DMS53 treated with DMSO at 0.1 percent for 48 hours (cell line): ENCODE results near the gene DDB1.

Experiments used
- DNase-seq: peaks from one replicate; lab custom pipeline; 2025; ENCODE audit not compliant: unreplicated experiment; lab: John Stamatoyannopoulos, UW

The DDB1 gene

DNA sequence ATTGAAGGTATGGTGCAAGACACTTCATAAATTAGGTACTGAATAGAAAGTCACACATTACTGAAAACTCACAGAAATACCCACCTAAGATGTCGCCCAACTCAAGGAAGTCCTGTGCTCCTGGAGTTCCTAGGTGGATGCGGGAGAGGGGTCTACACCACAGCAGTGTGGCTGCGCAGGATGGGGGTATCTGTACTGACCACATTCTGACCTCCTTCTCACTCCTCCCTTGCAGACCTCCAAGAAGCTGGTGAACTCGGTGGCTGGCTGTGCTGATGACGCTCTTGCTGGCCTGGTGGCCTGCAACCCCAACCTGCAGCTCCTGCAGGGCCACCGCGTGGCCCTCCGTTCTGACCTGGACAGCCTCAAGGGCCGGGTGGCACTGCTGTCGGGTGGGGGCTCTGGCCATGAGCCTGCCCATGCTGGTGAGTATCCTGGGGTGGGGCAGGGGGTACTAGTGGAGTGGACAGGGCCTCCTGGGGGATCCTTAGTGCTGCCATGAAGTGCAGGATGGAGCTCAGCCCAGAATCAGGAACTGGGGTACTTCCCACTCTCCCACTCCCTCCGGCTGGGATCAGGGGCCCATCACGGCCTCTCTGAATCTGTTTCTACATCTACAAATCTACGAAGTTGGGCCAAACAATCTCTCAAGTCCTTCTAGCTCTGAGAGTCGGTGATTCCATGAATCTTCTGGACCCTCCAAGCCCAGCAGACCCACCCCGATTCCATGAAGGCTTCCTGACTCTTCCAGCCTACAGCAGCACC lies 5.0 kb upstream of the DDB1 start:
- DNase-seq = no peak

DNA sequence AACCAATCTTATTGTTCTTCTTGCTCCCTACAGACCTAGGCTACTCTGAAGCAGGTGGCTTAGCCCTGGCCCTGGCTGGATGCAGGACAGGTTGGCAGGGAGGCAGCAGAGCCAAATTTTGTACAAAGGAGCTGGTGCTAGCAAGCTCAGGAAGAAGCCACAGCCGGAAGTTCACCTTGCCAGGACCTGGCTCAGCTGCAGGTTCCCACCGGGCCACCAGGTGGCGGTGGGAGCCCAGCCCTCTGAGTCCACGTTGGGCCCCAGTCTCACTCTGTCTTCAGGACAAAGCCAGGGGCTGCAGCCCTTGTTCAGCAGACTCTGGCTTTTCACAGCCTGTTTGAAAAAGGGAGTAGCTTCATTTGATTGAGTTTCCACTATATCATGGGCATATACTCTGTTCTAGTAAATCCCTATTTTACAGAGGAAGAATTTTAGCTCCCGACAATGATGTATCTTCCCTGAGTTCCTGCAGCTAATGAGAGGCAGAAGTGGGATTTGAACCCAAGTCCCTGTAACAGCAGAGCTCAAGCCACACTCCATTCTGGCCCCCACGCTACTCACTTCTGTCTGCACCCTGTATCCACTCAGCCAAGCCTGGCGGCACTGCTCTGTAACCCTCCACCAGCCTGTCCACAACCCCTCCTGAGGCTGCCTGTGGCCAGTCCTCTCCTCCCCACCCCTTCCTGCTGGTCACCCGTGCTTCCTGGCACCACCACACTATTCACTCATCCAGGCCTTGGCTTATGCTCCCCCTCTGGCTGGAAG lies 3.4 kb upstream of the DDB1 start:
- peak; percentile 78 for DNase-seq

DNA sequence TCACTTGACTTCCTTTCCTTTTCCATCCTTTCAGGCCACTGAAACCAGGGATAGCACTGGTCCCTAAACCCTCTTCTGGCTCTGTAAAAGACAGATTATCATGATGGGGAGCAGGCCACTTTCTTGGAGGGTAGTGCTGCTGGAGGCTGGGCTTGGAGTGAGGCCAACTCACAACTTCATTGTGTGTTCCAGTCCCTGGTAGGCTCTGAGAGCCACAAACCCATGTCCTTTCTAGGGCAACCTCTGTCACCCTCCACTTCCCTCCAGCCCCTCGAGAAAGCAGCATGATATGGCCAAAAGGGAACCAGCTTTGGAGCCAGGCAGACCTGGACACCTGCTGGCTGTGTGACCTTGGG lies 2.4 kb upstream of the DDB1 start:
- DNase-seq = no peak

GRCh38 chr11:61334434-61335354 lies 1.8 kb upstream of the DDB1 start:
- DNase-seq = no peak

- DNase-seq = no peak
These were observed 887 bp upstream of the DDB1 start for GRCh38 chr11:61333550-61334433.

- no peak for DNase-seq
These were observed 566 bp downstream of the DDB1 start for GRCh38 chr11:61332281-61332796.

GRCh38 chr11:61331651-61332050 lies 1.3 kb downstream of the DDB1 start:
- DNase-seq = no peak

DNA sequence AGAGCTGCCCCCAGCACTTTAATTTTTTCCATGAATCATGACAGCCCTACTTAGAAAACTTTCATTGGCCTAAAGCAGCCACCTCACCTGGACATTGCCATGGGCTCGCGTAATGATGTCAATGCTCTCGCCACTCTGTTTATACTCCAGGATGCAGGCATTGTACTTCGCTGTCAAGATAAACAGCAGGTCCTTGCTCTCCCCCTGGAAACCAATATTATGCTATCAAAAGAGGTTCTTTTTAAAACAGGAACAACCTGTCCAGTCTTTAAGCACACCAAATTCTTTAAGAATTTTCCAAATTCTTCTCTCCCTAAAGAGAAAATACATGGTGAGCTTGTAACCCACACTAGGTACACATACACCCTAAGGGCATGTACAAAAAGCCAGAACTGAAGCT lies 3.0 kb downstream of the DDB1 start:
- no peak for DNase-seq

DNA sequence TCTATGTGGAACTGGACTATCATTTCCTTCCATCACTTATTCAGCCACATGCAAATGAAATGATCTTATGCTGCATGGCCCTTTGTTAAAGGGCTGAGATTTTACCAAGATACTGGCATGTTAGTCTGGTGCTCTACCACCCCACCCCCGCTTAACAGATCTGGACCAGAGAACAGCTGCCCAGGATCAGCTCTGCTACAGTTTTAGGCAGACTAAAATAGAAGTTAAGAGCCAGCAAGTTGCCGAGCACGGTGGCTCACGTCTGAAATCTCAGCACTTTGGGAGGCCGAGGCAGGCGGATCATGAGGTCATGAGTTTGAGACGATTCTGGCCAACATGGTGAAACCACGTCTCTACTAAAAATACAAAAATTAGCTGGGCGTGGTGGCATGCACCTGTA lies 4.6 kb downstream of the DDB1 start:
- no peak for DNase-seq

GRCh38 chr11:61327669-61328071 lies 5.2 kb downstream of the DDB1 start:
- DNase-seq = no peak

DNA sequence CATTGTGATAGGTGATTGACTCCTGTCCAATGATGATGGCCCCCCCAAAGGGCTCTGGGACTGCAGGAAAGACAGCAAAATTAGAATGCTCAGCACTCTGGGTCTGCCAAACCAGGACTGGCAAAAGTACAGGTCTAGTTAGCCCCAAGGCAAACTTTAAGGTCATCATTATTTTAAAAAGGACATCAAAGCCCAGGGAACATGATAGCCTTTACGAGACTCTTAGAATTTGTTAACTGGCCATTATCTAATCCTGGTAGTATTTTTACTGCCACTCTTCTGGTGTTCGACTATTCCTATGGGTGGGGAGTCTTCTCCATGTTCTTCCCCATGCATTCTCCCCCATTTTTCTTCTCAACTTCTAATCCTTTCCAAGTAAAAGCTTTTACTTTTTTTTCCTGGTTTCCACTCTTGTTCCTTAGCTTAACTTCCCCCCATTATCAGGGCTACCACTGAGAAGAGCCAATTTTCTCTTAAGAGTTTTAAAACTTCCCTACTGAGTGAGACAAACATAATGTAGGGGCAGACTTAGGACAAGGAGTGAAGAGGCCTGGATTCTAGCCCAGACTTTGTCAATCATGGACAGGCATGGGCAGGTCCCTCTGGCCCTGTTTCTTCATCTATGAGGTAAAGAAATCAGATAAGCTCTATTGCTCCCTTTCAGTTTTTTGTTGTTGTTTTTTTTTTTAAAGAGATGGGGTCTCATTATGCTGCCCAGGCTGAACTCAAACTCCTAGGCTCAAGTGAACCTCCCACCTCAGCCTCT lies 7.1 kb downstream of the DDB1 start:
- no peak for DNase-seq

DNA sequence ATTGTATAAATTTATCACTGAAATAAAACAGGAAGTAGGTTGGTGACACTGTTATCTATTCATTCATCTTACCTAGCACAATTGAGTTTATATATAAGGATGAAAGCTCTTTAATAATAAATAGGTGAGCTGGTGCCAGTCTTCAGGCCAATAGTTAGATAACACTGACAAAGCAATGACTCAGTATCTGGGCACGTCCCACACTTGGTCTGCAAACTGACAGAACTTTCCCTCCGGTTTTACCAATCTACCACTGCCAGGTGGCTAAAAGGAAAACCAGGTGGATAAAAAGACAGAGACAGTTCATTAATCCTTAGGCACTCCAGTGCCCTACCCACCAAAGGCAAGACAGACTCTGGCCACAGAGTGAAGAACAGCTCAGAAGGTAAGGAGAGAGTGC lies 17.6 kb downstream of the DDB1 start:
- DNase-seq = no peak

DNA sequence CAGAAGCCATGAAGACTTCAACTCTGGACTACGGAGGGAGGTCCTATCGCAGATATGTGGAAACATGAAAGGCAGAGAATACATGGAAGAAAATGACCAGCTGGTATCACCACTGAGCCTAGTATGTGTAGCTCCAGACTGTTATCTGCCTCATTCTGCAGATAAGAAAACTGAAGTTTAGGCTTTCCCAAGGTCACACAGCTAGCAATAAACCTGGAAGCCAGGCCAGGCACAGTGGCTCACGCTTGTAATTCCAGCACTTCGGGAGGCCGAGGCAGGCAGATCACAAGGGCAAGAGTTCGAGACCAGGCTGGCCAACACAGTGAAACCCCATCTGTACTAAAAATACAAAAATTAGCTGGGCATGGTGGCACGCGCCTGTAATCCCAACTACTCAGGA lies 22.2 kb downstream of the DDB1 start:
- no peak for DNase-seq

DNA sequence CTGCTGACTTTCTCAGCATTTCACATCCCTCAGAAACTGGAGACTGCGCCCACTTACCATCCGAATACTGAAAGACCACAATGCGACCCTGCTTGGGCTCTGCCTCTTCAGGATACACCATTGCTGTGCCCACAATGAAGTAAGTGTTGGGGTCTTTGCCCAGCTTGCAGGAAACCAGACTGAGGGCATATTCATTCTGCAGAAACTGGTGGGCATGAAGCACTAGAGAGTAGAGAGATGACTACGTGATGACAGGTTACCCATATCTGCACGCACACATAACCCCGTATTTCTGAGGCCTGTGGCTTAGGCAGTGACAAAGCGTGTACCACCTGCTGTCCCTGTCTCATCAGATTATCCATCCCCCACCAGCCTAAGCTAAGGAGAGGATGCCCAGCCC lies 23.2 kb downstream of the DDB1 start:
- no peak for DNase-seq

DNA sequence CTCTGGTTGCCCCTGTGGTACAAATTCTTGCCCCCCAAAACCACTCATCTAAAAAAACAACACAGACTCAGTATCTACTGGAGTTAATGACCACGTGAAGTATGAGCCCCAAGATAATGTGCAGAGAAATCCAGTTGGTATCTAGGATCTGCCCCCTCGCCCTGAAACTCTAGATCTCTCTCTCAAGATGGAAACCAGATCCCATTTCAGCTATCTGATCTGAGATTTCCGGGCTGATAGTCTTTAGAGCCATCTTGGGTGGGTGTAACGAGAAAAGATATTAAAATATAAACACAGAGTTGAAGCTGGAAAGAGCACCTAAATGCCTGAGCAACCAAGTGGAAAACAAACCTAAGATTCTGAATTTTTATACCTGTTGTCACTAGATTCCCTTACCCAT lies 23.8 kb downstream of the DDB1 start:
- no peak for DNase-seq

DNA sequence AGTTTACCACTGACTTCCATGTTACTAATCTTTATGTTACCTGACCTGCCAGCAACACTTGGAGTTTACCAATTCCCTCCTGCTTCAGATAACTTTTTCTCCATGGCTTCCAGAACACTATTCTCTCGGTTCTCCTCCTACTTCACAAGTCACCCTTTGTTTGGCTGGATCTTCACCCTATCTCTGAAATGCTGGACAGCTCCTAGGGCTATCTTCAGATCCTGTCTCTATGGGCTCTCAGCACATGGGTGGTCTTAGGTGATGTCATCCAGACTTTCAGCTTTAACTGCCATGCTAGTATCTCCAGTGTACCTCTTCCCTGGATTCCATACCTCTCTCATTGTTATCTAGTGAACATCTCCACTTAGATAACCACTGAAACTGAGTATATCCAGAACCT lies 25.6 kb downstream of the DDB1 start:
- no peak for DNase-seq

DNA sequence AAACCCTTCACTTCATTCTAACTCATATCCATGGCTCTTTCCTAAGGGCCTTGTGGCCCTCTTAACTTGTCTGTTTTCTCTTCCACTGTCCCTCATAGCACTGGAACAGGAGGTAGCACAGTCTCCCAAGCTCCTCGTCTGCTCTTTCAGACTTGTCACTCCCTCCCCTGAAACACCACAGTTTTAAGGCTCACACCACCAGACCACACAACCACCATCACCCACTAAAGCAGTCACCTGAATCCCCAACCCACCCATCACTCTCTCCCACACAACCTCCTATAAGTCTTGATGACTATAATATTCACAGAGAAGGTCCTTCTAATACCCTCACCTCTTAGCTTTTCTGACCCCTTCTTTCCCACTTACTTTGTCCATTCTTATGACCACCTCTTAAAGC lies 26.7 kb downstream of the DDB1 start:
- DNase-seq = no peak

- no peak for DNase-seq
These were observed 27.5 kb downstream of the DDB1 start for GRCh38 chr11:61305417-61305816.

DNA sequence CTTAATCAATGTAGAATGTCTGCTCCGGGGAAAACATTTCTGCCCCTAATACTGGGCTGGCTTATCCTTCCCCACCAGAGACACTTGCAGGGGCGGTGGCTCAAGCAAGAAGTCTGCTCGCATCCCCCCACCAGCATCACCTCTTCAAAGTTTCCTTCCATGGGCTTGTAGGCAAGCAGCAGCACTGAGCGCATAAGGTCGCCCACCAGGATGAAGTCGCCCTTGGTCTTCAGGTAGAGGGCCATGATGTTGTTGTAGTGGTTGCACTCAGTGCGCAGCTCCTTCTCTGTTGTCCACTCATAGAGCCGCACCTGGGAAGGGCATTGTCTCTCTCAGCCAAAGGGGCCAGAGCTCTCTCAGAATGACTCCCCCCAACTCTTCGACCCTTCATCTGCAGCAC lies 29.2 kb downstream of the DDB1 start:
- DNase-seq = no peak

DNA sequence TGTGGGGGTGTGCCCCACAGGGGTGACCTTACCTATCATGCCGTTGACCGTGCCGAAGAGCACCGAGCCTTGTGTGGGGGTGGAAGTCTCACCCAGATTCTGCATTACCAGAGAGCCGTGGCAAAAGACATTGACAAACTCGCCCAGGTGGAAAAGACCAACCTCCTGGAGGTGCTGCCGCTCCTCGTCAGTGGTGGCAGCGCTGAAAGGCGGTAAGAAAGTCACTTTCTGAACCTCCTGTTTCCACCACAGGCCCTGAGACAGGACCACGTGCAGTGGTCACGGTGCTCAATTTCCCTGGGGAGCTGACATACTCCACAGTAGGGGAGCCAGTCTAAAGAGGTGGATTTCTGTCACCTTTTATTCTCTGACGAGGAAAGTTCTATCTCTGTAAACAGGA lies 30.4 kb downstream of the DDB1 start:
- no peak for DNase-seq
